Measurements from ENCODE around the gene DENND5A.
A peak's percentile ranks its signal among the peaks of the same experiment; 100 is the strongest.

DENND5A gene

DNA sequence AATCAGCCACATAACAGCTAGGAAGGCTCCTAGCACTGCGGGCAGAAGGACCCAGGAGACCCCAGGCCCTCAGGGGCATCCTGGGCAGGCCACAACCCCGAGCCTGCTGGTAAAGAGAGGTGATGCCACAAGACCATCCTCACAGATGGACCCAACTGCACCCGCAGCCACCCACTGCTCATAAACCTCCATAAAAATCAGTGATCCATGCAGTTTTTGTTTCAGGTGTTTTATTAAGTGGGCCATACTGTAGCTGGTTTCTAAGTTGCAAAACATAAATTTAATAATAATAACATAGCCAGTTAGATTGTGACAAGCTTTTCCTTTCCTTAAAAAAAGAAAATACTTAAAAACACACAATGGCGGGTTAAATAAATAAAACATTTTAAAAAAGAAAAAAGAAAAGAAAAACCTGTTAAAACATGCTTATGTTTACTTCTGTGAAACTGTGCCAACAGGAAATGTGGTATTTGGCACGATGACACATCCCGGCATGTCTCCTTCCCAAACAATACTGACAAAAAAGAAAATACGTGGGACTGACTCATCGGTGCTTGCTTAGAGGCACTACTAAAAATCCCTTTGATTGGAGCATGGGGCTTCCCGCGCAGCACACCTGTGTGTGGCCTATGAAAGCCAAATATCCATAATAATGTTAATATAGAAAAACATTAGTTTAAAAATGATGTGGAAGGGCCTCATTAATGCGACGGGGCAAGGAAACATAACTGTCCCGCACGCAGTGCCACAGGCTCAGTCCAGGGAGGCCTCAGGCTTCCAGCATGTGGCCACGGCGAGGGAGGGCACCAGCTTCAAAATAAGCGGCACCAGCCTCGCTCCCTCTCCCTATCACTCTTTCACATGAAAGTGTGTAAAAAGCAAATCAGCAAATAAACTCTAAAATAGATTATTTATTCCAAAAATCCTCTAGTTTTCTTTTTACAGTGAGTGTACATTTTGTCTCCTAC lies 126.3 kb downstream of the DENND5A start:
- no peak for DNase-seq
- no peak for TF ChIP-seq GATA1 (IDR thresholded peaks at IDR 0.05; ENCODE audit: low read depth, low read length)
- no peak for TF ChIP-seq POLR2A (IDR thresholded peaks at IDR 0.05; ENCODE audit: low read length)

DNA sequence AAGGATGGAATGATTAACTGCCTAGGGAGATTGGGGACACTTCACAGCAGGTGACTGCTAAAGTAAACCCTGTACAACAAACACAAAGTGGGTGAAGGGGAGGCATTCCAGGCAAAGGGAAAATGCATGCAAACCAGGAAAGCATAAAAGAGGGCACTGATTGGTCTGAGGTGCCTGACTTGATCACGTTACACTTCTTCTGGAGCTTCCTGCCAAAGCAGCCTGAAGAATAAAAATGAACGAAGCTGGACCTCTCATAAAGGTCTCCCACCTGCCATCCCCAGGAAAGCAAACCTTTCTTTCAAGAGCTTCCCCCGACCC lies 127.1 kb downstream of the DENND5A start:
- no peak for TF ChIP-seq POLR2A (IDR thresholded peaks at IDR 0.05; ENCODE audit: low read length)
- TF ChIP-seq GATA1 (IDR thresholded peaks at IDR 0.05; ENCODE audit: low read depth, low read length), result no peak

DNA sequence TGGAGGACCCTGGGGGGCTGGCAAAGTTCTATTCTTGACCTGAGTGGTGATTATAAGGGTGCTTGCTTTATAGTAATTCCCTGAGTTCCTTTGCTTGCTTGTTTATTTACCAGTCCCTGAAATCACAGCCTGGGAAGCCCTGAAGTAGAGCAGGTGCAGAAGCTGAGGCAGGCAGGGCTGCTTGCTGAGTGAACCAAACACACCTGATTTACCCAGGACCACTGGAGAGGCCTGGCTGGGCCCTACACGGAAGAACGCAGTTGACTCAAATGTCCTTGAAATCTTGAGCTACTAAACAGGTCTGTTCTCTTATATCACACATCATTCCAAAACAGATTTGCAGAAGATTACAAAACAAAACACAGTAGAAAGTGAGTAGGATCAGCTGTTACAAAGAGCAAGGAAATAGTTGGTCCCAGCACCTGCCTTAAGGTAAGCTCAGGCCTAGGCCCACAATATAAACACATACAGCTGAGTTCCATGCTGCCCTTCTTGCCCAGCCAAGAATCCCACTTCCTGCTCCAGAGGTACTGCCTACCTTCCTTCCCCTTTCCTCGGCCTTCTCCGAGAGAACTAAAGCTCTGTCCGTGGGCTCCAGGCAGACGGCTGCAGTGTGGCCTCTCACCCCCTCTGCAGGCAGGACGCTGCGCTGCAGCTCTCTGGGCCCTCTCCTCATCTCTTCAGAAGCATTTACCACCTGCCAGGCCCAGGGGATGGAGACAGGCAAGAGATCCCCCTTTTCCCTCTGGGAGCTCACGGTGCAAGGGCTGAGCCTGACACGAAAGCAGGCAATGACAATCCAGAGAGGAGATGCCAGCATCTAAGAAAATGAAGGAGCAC lies 127.6 kb downstream of the DENND5A start:
- DNase-seq, result peak; percentile 53 to 70
- TF ChIP-seq POLR2A (IDR thresholded peaks at IDR 0.05; ENCODE audit: low read length) (no peak), GATA1 (IDR thresholded peaks at IDR 0.05; ENCODE audit: low read depth, low read length) (no peak)

More for the DNA sequence above, 127.1 kb downstream of the DENND5A start:
- no peak for DNase-seq

DNA sequence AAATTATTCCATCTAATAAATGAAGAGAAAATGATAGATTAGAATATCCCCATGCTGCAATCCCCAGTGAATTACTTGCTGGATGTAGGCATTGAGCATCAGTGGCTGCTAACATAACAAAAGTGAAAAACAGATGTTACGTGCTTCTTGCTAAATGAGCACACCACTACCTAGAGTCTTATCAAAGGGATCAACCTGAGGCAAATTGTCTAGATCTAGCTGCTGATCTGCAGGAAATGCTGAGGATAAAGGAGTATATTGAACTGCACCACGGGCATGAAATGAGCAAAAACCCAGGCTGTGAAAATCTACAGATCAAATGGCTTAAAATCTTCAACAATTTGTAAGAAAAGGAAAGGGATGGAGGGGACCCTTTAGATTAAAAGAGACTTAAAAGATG lies 128.4 kb downstream of the DENND5A start:
- TF ChIP-seq GATA1 (IDR thresholded peaks at IDR 0.05; ENCODE audit: low read depth, low read length), result no peak
- no peak for TF ChIP-seq POLR2A (IDR thresholded peaks at IDR 0.05; ENCODE audit: low read length)

DNA sequence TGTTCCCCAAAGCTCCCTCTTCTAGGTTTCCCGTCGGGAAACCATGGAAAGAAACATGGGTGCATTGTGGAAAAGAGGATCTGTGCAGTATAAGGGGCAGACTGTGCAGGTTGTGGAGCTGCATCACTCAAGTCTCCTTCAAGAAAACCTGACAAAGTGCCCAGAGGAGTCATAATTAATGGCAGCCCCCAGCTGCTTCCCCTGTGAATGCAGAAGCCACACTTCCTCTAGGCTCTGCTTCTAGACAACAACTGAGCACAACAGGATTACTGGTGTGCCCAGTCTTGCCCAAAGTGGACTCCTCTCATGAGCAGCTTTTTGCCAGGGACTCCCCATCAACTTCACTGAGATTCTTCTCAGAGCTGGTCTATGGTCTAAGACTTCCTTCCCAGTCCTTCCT lies 131.2 kb downstream of the DENND5A start:
- DNase-seq, result no peak
- TF ChIP-seq GATA1 (IDR thresholded peaks at IDR 0.05; ENCODE audit: low read depth, low read length), result no peak
- TF ChIP-seq POLR2A (IDR thresholded peaks at IDR 0.05; ENCODE audit: low read length), result no peak

More for the DNA sequence above, 128.4 kb downstream of the DENND5A start:
- DNase-seq, result no peak

DNA sequence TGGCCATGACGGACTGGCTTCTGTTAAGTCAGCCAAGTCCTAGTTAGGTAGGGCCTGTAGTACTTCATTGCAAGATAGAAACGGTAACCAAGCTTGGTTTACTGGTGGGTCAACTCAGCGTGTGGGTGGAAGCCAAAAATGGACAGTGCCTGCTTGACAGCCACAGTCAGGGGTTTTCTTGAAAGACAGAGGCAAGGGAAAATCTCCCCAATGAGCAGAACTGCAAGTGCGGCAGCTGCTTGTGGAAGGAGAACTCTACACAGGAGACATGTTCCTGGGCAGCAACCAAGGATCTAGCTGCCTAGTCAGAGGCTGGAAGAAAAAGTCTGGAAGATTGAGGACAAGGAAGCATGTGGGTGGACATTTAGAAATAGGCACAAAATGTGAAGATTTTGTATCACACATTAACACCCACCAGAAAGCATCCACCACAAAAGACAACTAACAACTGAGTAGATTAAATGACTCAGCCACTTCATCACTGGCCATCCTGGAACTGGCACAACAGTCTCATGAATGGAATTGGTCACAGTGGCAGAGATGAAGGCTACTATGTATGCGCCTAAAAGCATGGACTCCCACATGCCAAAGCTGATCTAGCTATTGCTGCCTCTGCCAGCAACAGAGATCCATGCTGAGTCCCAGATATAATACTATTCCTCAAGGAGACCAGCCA lies 132.8 kb downstream of the DENND5A start:
- no peak for TF ChIP-seq GATA1 (IDR thresholded peaks at IDR 0.05; ENCODE audit: low read depth, low read length)
- TF ChIP-seq POLR2A (IDR thresholded peaks at IDR 0.05; ENCODE audit: low read length), result no peak
- no peak for DNase-seq

DNA sequence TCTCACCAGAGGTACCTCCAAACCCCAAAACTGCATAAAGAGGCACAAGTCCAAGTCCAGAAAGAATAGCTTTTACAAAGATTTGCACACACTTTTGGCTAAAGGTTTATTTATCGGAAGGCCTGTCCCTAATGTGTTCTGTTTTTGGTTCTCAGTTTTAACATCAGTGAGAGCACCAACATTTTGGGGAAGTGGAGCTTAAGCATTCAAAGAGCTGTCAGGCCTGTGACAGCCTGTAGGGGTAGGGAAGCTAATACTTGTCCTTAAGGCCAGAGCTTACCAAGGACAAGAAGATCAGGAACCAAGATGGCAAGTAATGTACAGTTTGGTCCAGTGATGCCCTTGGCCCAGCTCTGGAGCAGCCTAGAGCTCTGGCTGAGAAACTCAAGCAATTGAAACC lies 134.9 kb downstream of the DENND5A start:
- TF ChIP-seq POLR2A (IDR thresholded peaks at IDR 0.05; ENCODE audit: low read length), result no peak
- no peak for DNase-seq

DNA sequence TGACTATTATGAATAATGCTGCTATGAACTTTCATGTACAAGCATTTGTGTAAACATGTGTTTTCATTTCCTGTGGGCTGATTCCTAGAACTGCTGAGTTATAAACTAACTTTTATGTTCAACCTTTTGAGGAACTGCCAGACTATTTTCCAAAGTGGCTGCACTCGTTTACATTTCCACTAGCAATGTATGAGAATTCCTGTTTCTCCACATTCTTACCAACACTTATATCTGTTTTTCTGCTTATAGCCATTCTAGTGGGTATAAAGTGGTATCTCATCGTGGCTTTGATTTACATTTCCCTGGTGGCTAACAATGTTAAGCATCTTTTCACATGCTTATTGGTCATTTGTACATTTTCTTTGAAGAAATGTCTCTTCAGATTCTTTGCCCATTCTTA lies 138.5 kb downstream of the DENND5A start:
- no peak for DNase-seq
- no peak for TF ChIP-seq POLR2A (IDR thresholded peaks at IDR 0.05; ENCODE audit: low read length)
- TF ChIP-seq GATA1 (IDR thresholded peaks at IDR 0.05; ENCODE audit: low read depth, low read length), result no peak

DNA sequence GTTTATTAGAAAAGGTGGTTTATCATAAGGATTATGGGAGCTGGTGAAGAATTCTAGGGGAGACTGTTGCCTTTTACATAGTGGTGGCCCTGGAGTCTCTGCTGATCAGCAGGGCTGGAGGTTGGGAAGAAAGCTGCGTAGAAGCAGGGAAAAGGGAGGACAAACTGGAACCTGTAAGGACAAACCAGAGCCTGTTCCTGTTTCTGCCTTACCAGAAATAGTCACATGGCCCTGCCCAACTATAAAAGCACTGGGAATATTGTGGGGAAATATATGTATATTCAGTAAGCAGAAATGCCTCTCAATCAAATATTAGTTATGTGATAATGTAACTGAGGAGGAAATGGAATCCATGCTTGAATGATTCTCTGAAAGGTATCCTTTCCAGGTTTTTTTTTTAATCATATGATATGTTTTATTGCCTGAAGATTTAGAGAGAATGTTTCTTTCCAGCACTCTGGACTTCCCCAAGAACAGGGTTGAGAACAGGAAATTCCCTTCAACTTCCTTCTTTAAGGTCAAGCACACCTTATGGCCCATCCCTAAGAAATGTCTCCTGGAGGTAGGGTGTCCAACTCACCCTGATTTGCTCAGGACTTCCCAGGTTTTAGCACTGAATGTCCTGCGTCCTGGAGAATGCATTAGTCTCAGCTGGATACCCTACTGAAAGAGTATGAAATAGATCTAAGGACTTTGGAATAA lies 139.8 kb downstream of the DENND5A start:
- TF ChIP-seq POLR2A (IDR thresholded peaks at IDR 0.05; ENCODE audit: low read length) (no peak), GATA1 (IDR thresholded peaks at IDR 0.05; ENCODE audit: low read depth, low read length) (no peak)
- DNase-seq, result no peak

DNA sequence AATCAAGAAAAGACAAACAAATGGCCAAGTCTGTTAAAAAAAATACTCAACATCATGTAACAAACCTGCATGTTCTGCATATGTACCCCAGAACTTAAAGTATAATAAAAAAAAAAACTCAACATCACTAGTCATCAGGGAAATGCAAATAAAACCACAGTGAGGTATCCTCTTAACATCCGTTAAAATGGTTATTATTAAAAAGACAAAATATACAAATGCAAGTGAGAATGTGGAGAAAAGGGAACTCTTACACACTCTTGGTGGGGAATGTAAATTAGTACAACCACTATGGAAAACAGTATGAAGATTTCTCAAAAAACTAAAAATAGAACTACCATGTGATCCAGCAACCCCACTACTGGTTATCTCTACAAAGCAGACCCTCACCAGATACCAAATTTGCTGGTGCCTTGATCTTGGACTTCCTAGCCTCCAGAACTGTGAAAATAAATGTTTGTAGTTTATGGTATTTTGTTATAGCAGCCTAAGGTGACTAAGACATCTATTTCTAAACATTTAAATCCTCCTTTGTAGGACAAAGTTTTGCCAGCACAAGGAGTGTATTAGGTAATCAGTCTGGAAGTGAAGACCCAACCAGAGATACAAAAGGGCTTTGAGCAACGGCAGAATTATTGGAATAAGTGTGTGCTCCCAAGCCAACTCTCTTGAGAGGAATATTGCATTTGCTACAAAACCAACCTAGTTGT lies 141.4 kb downstream of the DENND5A start:
- DNase-seq, result no peak
- TF ChIP-seq POLR2A (IDR thresholded peaks at IDR 0.05; ENCODE audit: low read length) (no peak), GATA1 (IDR thresholded peaks at IDR 0.05; ENCODE audit: low read depth, low read length) (no peak)

DNA sequence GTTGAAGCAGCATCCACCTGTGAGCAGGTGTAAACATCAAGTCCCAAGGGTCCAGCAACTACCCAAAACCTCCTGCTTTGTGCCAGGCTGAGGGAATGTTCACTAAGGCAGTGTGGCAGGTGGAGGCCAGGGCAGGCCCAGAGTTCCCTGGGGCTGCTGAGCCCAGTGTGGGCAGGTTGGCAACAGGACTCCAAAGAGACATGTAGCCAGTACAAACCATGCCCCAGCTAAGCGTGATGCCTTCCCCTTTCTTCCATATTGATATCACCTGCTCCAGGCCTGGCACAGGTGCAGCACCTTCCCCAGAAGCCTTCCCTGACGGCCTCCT lies 143.7 kb downstream of the DENND5A start:
- no peak for DNase-seq
- TF ChIP-seq GATA1 (IDR thresholded peaks at IDR 0.05; ENCODE audit: low read depth, low read length) (no peak), POLR2A (IDR thresholded peaks at IDR 0.05; ENCODE audit: low read length) (no peak)

DNA sequence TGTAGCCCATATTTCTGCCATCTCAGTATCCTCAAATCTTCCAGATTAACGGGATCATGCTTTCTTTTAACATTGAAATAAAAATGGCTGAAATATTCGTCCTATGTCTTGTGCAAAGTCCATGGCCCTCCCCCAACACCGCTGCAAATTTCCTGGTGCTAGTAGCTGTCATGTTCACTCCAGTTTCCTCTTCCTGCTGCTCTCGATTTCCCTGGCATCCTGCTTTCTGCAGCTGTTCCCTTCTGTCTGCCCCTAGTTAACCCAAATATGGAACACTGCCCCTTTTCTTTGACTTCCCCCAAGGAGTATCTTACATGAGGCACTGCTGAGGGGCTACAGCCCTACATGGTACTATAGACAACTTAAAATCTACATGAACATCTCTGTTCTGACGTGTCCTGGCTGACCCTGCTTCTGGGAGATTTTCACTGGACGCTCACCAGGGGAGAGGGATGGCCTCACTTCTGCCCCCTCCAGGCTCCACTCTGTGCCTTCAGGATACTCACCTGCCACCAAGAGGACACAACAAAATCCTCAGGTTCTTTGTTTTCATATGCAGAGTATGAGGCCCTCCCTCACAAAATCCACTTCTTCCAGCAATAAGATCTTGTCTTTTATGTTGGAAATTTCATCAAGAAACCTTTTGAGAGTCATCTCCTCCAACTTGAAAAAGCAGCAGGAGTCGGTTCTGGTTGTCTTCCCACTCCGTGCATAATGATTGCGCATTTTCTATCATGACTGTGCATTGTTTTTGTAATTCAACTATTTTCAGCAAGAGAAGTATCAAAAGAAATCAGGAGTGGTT lies 144.3 kb downstream of the DENND5A start:
- TF ChIP-seq GATA1 (IDR thresholded peaks at IDR 0.05; ENCODE audit: low read depth, low read length), result no peak
- TF ChIP-seq POLR2A (IDR thresholded peaks at IDR 0.05; ENCODE audit: low read length), result no peak
- peak in 1 of 2 experiments; percentile 8 for DNase-seq
